Naive thymus-derived CD8-positive, alpha-beta T cell (primary cell): ENCODE results near the gene ITPRIP. TPM values are rescaled to one million over a fixed set of nuclear protein-coding genes. Genes with fewer than 3 reads are reported as not detected.

ENCODE experiments used
- ATAC-seq, 2 donors: fragments of 150-1000 bp; cut with Tn5 transposase in 1 of 2; sonication (Bioruptor Pico), chemical (Tn5 transposase) in 1 of 2; 1 replicate in 1 of 2; 2 replicates in 1 of 2; pipeline ENCODE4 v1.10.0; 2021; ENCODE audit warnings: mild to moderate bottlenecking in 2 of 2, moderate library complexity in 2 of 2
- POLR2A ChIA-PET: fragments of 350-600 bp; sonication (Branson Sonifier 250); formaldehyde crosslinking; loops from one replicate; lab custom pipeline; 2021; ENCODE audit warnings: antibody characterized with exemption; lab: Charles Lee
- DNase-seq, 10 donors: peaks; one replicate each; pipeline versions ENCODE4 v3.0.0 to v3.0.0-alpha.2; 2020 to 2022
- H3K27ac Mint-ChIP-seq, 10 donors: one replicate each; pipeline ENCODE4 v1.8.0; 2020 to 2022; ENCODE audit warnings: mild to moderate bottlenecking in 10 of 10, mixed read lengths in 10 of 10, moderate library complexity in 4 of 10, inconsistent platforms in 1 of 10
- H3K27me3 Mint-ChIP-seq, 5 donors: one replicate each; pipeline ENCODE4 v1.8.0; 2021 to 2022; ENCODE audit warnings: mixed read lengths in 5 of 5
- H3K36me3 Mint-ChIP-seq, 3 donors: one replicate each; pipeline ENCODE4 v1.8.0; 2020 to 2022; ENCODE audit warnings: mixed read lengths in 3 of 3, mild to moderate bottlenecking in 2 of 3, inconsistent platforms in 1 of 3
- H3K4me1 Mint-ChIP-seq, 4 donors: one replicate each; pipeline ENCODE4 v1.8.0; 2021 to 2022; ENCODE audit warnings: mixed read lengths in 4 of 4
- H3K4me3 Mint-ChIP-seq, 10 donors: one replicate each; pipeline ENCODE4 v1.8.0; 2020 to 2022; ENCODE audit warnings: mild to moderate bottlenecking in 10 of 10, mixed read lengths in 10 of 10, moderate library complexity in 6 of 10, inconsistent platforms in 1 of 10
- H3K9me3 Mint-ChIP-seq, 9 donors: one replicate each; pipeline ENCODE4 v1.8.0; 2020 to 2022; ENCODE audit warnings: mixed read lengths in 9 of 9, mild to moderate bottlenecking in 3 of 9, inconsistent platforms in 1 of 9, moderate library complexity in 1 of 9
- polyA plus RNA-seq, 3 donors: library from polyadenylated mRNA; unstranded; fragments of 300-500 nt; fragmentation: Illumina TruSeq; gene quantifications; one replicate each; pipeline ENCODE4 v1.2.3, GENCODE V29; 2021
- total RNA-seq, 8 experiments: library from RNA in 2 of 8; stranded (reverse) in 2 of 8; gene quantifications; one replicate each; pipeline ENCODE4 v1.2.3 and lab custom pipeline; 2021 to 2026

Gene ITPRIP
- total and polyA plus RNA-seq, 5 experiments from 2014 or later: 10.6 to 16.0 (median 15.6) TPM

GRCh38 chr10:104330168-104331110 lies 7.8 kb downstream of the ITPRIP start:
- ATAC-seq: no peak
- Mint-ChIP-seq H3K9me3 (no peaks in the 10 kb centered on the region), H3K4me1 (peaks cover 62 to 100% (median 97%) of the 10 kb centered on the region in 4 donors), H3K27me3 (peaks cover 0 to 2% (median 0%) of the 10 kb centered on the region in 5 donors), H3K4me3 (peak overlapping the region in 8 of 10 donors; percentile 24 to 85 (median 70)), H3K36me3 (peaks cover 0 to 14% (median 0%) of the 10 kb centered on the region in 3 donors), H3K27ac (peak overlapping the region; percentile 94 to 100 (median 98))
- POLR2A ChIA-PET: interaction anchor here (0.6 to 4.9 kb wide), 5 partner anchors 8 to 75 kb away, joined by 3 to 47 read pairs (median 3); partner anchors contain the start of genes GSTO1 and ITPRIP
- peak in 1 of 10 donors; percentile 34 for DNase-seq

GRCh38 chr10:104329735-104330134 lies 8.5 kb downstream of the ITPRIP start:
- no peak for ATAC-seq
- H3K9me3 Mint-ChIP-seq: no peaks in the 10 kb centered on the region
- POLR2A ChIA-PET: interaction anchor here (0.9 to 4.9 kb wide), 5 partner anchors 9 to 75 kb away, joined by 3 to 47 read pairs (median 3); partner anchors contain the start of genes GSTO1 and ITPRIP

DNA sequence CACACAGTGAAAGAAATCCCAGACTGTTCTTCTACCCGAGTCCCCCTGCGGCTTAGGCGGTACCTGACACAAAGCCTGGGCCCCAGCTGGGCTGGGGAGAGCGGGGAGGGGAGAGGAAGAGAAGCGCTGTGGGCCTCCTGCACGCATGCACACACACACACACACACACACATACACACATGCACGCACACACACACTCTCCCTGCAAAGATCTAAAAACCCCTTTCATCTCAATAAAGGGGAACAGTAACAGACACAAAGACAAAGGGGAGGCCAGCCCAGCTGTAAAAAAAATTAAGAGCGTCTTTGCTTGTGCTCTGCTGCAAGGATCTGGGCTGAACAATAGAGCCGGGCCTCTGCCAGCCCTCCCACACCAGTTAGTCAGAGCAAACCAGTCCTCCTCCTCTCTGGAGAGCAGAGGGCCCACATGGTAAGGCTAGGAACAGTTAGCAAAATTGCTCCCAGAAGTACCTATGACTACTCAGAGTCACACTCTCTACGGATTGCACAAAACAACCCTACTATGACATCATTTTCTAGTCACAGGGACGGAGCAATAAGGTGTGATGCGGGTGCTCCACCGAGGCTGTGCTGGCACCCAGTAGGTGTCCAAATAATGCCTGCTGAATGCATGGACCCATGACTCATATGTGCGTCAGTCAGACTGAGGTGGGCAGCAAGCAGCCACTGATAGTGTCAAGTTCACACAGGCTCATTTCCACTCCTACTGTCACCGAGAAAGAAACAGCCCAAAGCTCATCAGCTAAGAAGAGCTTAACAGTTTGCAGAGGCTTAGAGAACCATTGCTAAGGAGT lies 9.2 kb downstream of the ITPRIP start:
- peak; percentile 48 to 91 (median 77) for DNase-seq
- Mint-ChIP-seq H3K4me1 (peaks cover 62 to 100% (median 97%) of the 10 kb centered on the region in 4 donors), H3K36me3 (peaks cover 0 to 14% (median 0%) of the 10 kb centered on the region in 3 donors), H3K4me3 (peak overlapping the region; percentile 69 to 89 (median 86)), H3K27me3 (peaks cover 0 to 2% (median 0%) of the 10 kb centered on the region in 5 donors), H3K27ac (peak overlapping the region; percentile 94 to 100 (median 98)), H3K9me3 (no peaks in the 10 kb centered on the region)
- ATAC-seq: peak; percentile 56 to 69
- POLR2A ChIA-PET: interaction anchor here (0.6 to 5.6 kb wide), 9 partner anchors 9 to 74 kb away, joined by 3 to 47 read pairs (median 3); partner anchors contain the start of genes GSTO1 and ITPRIP

More at GRCh38 chr10:104329735-104330134, 8.5 kb downstream of the ITPRIP start:
- H3K36me3 Mint-ChIP-seq: peaks cover 0 to 14% (median 0%) of the 10 kb centered on the region in 3 donors
- peak overlapping the region; percentile 94 to 100 (median 98) for H3K27ac Mint-ChIP-seq
- H3K4me3 Mint-ChIP-seq: peak overlapping the region; percentile 22 to 89 (median 86)
- DNase-seq: peak in 2 of 10 donors; percentile 19 to 24
- peaks cover 0 to 2% (median 0%) of the 10 kb centered on the region in 5 donors for H3K27me3 Mint-ChIP-seq
- H3K4me1 Mint-ChIP-seq: peaks cover 60 to 100% (median 97%) of the 10 kb centered on the region in 4 donors

DNA sequence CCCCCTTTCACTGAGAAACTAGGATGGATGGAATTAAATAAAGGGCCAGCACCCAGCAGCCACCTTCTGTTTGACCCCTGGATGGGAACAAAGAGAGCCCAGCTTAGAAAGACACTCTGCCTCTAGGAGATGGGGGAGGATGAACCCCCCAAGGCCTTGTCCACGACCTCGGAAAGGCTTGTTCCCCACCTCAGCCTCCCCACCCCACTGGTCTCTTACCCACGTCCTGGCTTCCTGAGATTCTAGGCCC lies 9.7 kb downstream of the ITPRIP start:
- peaks cover 0 to 2% (median 0%) of the 10 kb centered on the region in 5 donors for H3K27me3 Mint-ChIP-seq
- DNase-seq (no peak), ATAC-seq (no peak)
- peak overlapping the region; percentile 69 to 89 (median 86) for H3K4me3 Mint-ChIP-seq
- H3K27ac Mint-ChIP-seq: peak overlapping the region; percentile 94 to 100 (median 98)
- POLR2A ChIA-PET: interaction anchor here (0.8 to 5.6 kb wide), 6 partner anchors 9 to 73 kb away, joined by 3 to 47 read pairs (median 4); partner anchors contain the start of genes GSTO1 and ITPRIP
- peaks cover 0 to 14% (median 0%) of the 10 kb centered on the region in 3 donors for H3K36me3 Mint-ChIP-seq
- no peaks in the 10 kb centered on the region for H3K9me3 Mint-ChIP-seq
- H3K4me1 Mint-ChIP-seq: peaks cover 67 to 100% (median 97%) of the 10 kb centered on the region in 4 donors

DNA sequence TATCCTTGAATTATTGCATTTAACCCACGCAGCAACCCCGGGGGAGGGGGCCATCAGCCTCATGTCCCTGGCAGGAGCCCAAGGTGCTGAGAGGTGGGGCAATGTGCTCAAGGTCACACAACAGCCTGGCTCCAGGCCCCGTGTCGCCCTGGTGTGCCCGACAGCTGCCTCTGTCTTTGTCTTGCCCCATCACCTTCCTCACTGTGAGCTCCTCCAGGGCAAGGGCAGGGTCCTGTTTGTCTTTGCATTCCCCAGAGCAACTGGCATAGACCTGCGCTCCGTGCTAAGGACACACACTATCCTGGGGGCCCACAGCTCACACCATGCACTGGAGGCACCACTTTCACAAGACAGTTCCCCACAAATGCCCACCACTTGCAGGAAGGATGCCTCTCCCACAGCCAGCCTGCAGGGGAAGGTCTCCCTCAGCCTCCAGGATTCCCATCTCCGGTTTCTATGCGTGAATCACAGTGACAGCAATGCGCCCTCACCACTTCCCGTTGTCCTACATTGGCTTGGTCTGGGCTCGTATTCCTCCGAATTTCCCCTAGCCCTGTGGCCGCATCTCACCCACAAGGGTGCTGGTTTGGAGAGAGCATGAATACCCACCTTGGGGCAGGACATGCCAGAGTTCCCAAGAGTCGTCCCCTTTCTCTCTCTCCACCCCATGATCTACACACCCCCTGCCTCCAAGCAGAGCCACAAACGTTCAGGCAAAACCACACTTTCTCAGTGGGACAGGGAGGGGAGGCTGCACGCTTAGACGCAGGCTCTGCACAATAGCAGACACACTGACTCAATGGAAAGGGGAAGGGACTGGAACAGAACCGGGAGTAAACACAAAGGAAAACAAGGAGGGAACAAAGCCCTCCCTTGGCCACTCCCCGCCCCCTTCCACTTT lies 10.3 kb downstream of the ITPRIP start:
- peak overlapping the region; percentile 69 to 89 (median 86) for H3K4me3 Mint-ChIP-seq
- ATAC-seq: no peak
- POLR2A ChIA-PET: interaction anchor here (0.8 to 5.6 kb wide), 6 partner anchors 9 to 20 kb away, joined by 3 to 47 read pairs (median 3); partner anchors contain the start of gene ITPRIP
- H3K27ac Mint-ChIP-seq: peak overlapping the region; percentile 94 to 100 (median 98)
- H3K9me3 Mint-ChIP-seq: no peaks in the 10 kb centered on the region
- H3K4me1 Mint-ChIP-seq: peaks cover 62 to 100% (median 97%) of the 10 kb centered on the region in 4 donors
- H3K36me3 Mint-ChIP-seq: peaks cover 0 to 13% (median 0%) of the 10 kb centered on the region in 3 donors
- H3K27me3 Mint-ChIP-seq: peaks cover 0 to 2% (median 0%) of the 10 kb centered on the region in 5 donors
- DNase-seq: no peak

GRCh38 chr10:104326991-104327610 lies 11.2 kb downstream of the ITPRIP start:
- ATAC-seq (no peak), DNase-seq (no peak)
- Mint-ChIP-seq H3K27me3 (peaks cover 0 to 2% (median 0%) of the 10 kb centered on the region in 5 donors), H3K27ac (peak overlapping the region; percentile 80 to 100 (median 93)), H3K4me1 (peaks cover 64 to 100% (median 99%) of the 10 kb centered on the region in 4 donors), H3K9me3 (no peaks in the 10 kb centered on the region), H3K4me3 (peak overlapping the region; percentile 46 to 89 (median 84)), H3K36me3 (peaks cover 0 to 10% (median 0%) of the 10 kb centered on the region in 3 donors)
- POLR2A ChIA-PET: interaction anchor here (1.0 to 5.6 kb wide), 5 partner anchors 11 to 58 kb away, joined by 3 to 47 read pairs (median 4); partner anchors contain the start of genes GSTO2 and ITPRIP

- DNase-seq (no peak), ATAC-seq (no peak)
- H3K4me1 Mint-ChIP-seq: peaks cover 61 to 100% (median 100%) of the 10 kb centered on the region in 4 donors
- H3K9me3 Mint-ChIP-seq: no peaks in the 10 kb centered on the region
- H3K36me3 Mint-ChIP-seq: peaks cover 0 to under 1% (median 0%) of the 10 kb centered on the region in 3 donors
- peaks cover 0 to 2% (median 0%) of the 10 kb centered on the region in 5 donors for H3K27me3 Mint-ChIP-seq
- peak overlapping the region; percentile 38 to 89 (median 84) for H3K4me3 Mint-ChIP-seq
- H3K27ac Mint-ChIP-seq: peak overlapping the region; percentile 86 to 100 (median 94)
- POLR2A ChIA-PET: interaction anchor here (0.7 to 5.6 kb wide), 4 partner anchors 12 to 18 kb away, joined by 3 to 47 read pairs (median 18); partner anchors contain the start of gene ITPRIP
Observed at GRCh38 chr10:104325436-104326435, 12.5 kb downstream of the ITPRIP start.

- Mint-ChIP-seq H3K9me3 (no peaks in the 10 kb centered on the region), H3K4me1 (peaks cover 63 to 100% (median 100%) of the 10 kb centered on the region in 4 donors), H3K36me3 (peaks cover 0 to 2% (median 0%) of the 10 kb centered on the region in 3 donors), H3K27ac (peak overlapping the region; percentile 26 to 98 (median 90)), H3K4me3 (peak overlapping the region in 9 of 10 donors; percentile 60 to 89 (median 74)), H3K27me3 (peaks cover 0 to 2% (median 0%) of the 10 kb centered on the region in 5 donors)
- POLR2A ChIA-PET: interaction anchor here (0.7 to 5.6 kb wide), 3 partner anchors 13 to 29 kb away, joined by 3 to 33 read pairs (median 3); partner anchors contain the start of gene CFAP58
- no peak for ATAC-seq
- no peak for DNase-seq
Observed at GRCh38 chr10:104324931-104325330, 13.3 kb downstream of the ITPRIP start.

DNA sequence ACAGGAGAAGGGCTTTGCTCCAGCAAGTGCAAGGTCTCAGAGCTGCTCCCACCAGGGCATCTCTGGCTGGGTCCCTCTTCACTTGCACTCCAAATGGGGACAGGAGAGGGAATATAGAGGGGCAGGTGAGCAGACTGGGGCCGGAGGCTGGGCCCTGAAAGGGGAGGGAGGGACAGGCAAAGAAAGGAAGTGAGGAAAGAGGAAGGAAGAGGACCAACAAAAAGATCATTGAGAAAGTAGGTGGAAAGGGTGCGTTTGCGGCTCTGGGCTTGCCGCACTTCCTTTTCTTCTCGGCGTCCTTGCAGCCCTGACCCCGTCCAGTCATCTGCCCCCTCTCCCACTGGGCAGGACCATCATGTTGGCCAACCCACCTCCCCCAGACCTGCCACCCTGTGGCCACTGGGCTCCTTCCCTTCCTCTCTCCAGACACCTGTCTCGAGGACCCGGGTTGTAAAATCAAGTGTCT lies 14.0 kb downstream of the ITPRIP start:
- H3K36me3 Mint-ChIP-seq: peaks cover 0 to 2% (median 0%) of the 10 kb centered on the region in 3 donors
- POLR2A ChIA-PET: interaction anchor here (0.6 to 5.6 kb wide), 3 partner anchors 14 to 29 kb away, joined by 3 to 33 read pairs (median 3); partner anchors contain the start of genes CFAP58 and ITPRIP
- no peak for DNase-seq
- peaks cover 66 to 100% (median 100%) of the 10 kb centered on the region in 4 donors for H3K4me1 Mint-ChIP-seq
- H3K4me3 Mint-ChIP-seq: peak overlapping the region; percentile 51 to 89 (median 73)
- ATAC-seq: no peak
- H3K27me3 Mint-ChIP-seq: peaks cover 0 to 2% (median 0%) of the 10 kb centered on the region in 5 donors
- no peaks in the 10 kb centered on the region for H3K9me3 Mint-ChIP-seq
- H3K27ac Mint-ChIP-seq: peak overlapping the region; percentile 77 to 98 (median 90)
